ENCODE results near the gene TPD52L1. TPM values are rescaled to one million over a fixed set of nuclear protein-coding genes. Genes with fewer than 3 reads are reported as not detected.
A peak's percentile ranks its signal among the peaks of the same experiment; 100 is the strongest.
"Not testable (repeated sequence)": the region's sequence is repeated elsewhere in the genome, so short reads cannot be mapped to it uniquely, and the experiment has no call there.

The TPD52L1 gene
- polyA plus RNA-seq, 3 donors from 2014 or later: 2.2 to 5.2 (median 4.4) TPM

DNA sequence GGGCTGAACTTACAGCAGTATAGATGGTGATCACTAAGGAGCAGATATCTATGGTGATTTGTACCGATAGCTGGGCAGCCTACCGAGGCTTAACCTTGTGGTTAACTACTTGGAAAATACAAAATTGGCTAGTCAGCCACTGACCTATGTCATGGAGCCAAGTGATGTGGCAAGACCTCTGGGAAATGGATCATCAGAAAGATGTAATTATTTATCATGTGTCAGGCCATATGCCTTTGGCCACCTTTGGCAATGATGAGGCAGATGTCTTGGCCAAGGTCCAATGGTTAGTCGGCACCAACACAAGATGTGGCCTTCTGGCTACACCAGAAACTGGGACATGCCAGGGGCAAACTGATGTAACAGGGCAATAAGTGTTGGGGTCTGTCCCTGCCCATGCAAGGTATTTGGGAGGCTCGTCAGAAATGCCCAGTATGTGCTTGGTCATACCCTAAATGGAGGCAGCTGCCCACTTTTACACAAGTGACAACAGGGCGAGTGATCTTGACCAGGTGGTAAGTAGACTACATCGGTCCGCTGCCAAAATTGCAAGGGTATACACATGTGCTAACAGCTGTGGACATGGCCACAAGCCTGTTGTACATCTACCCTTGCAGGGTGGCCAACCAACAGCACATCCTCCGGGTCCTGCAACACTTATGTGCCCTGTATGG is 118.0 kb downstream of the TPD52L1 start:
- Mint-ChIP-seq H3K36me3 (peaks cover 11 to 34% (median 13%) of the 10 kb centered on the region in 3 donors), H3K4me3 (no peak overlapping the region), H3K27ac (no peak overlapping the region), H3K4me1 (peaks cover 46 to 49% of the 10 kb centered on the region in 2 donors), H3K27me3 (ENCODE audit: low read depth in 3 of 3) (peaks cover 0 to 4% (median 0%) of the 10 kb centered on the region in 3 donors), H3K9me3 (peaks cover 0 to 2% (median 0%) of the 10 kb centered on the region in 6 donors)
- no peak for DNase-seq

DNA sequence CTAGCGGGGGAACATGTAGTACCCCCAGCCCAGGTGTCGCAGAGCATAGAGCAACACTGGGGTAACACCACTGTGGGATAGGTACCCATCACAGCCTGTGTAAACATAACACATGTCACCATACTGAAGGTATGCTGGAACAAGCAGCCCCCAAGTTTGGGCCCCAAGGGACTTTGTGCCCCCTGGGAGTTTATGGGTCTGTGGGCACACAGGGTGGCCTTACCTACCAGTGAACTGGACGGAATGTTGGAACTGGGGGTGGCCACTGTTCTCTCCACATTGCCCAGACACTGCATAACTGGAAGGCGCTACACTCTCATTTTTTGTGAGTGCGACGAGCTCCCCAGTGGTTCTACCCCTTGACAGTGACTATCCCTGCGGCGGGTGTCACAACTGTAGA is 119.7 kb downstream of the TPD52L1 start:
- DNase-seq: no peak
- Mint-ChIP-seq H3K4me3 (no peak overlapping the region), H3K27me3 (ENCODE audit: low read depth in 3 of 3) (peaks cover 0 to 4% (median 0%) of the 10 kb centered on the region in 3 donors), H3K27ac (peak overlapping the region in 1 of 6 donors; percentile 1), H3K36me3 (peaks cover 11 to 39% (median 13%) of the 10 kb centered on the region in 3 donors), H3K4me1 (peaks cover 53 to 59% of the 10 kb centered on the region in 2 donors), H3K9me3 (peaks cover 0 to 2% (median 0%) of the 10 kb centered on the region in 6 donors)

DNA sequence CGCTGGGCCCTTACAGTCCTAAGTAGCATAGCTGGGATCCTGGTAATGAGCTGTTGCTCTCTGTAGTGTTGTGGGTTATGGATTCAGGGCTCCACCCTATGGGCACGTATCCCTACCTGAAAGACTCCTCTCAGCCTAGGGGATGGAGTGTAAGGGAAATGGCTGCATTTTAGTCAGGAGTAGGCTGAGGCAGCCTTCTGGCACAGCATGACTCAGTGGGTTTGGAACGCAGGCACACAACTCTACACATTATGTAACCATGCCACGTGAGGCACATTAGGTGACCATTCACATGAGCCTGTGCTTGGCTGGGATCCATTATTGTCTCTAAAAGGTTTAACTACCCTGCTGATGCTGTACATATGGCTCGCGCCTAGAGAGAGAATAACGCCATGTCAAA is 120.4 kb downstream of the TPD52L1 start:
- peaks cover 0 to under 1% (median 0%) of the 10 kb centered on the region in 3 donors for H3K27me3 Mint-ChIP-seq (ENCODE audit: low read depth in 3 of 3)
- no peak for DNase-seq
- peaks cover 56 to 63% of the 10 kb centered on the region in 2 donors for H3K4me1 Mint-ChIP-seq
- H3K9me3 Mint-ChIP-seq: peaks cover 0 to 2% (median 0%) of the 10 kb centered on the region in 6 donors
- H3K36me3 Mint-ChIP-seq: peaks cover 17 to 44% (median 19%) of the 10 kb centered on the region in 3 donors
- H3K4me3 Mint-ChIP-seq: no peak overlapping the region
- H3K27ac Mint-ChIP-seq: peak overlapping the region in 2 of 6 donors; percentile 31 to 34

DNA sequence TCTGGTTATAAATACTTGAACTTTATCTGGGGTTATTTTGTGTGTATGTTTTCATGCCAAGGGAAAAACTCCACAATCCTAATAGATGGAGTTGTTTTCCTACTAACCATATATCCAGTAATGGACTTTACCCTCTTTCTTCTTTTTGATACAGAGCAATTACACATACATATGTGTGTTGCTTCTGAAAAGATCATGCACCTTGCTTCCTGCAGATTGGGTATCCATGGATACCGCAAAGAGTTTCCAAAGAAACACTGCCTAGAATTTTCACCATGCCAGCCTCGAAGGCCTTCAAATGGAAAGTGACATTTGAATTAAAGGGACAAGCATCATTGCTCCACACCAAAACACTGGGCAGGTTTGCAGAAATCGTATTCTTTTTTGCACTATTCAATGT is 121.4 kb downstream of the TPD52L1 start:
- Mint-ChIP-seq H3K27ac (peak overlapping the region in 5 of 6 donors; percentile 2 to 79 (median 47)), H3K4me3 (peak overlapping the region in 1 of 5 donors; percentile 12)

GRCh38 chr6:125275779-125276178 is 122.2 kb downstream of the TPD52L1 start:
- Mint-ChIP-seq H3K9me3 (peaks cover 0 to 3% (median 0%) of the 10 kb centered on the region in 6 donors), H3K36me3 (peaks cover 29 to 59% (median 30%) of the 10 kb centered on the region in 3 donors), H3K27me3 (ENCODE audit: low read depth in 3 of 3) (no peaks in the 10 kb centered on the region), H3K4me3 (peak overlapping the region; percentile 64 to 82 (median 76)), H3K27ac (peak overlapping the region; percentile 79 to 93 (median 89)), H3K4me1 (peaks cover 58 to 68% of the 10 kb centered on the region in 2 donors)
- peak; percentile 36 to 49 (median 44) for DNase-seq

More for the DNA sequence above, 121.4 kb downstream of the TPD52L1 start:
- peaks cover 24 to 52% (median 25%) of the 10 kb centered on the region in 3 donors for H3K36me3 Mint-ChIP-seq
- DNase-seq: no peak
- H3K27me3 Mint-ChIP-seq (ENCODE audit: low read depth in 3 of 3): no peaks in the 10 kb centered on the region
- peaks cover 0 to 2% (median 0%) of the 10 kb centered on the region in 6 donors for H3K9me3 Mint-ChIP-seq
- peaks cover 54 to 63% of the 10 kb centered on the region in 2 donors for H3K4me1 Mint-ChIP-seq

GRCh38 chr6:125277838-125278237 is 124.3 kb downstream of the TPD52L1 start:
- H3K27ac Mint-ChIP-seq: peak overlapping the region in 5 of 6 donors; percentile 70 to 93 (median 89)
- peaks cover 39 to 61% (median 41%) of the 10 kb centered on the region in 3 donors for H3K36me3 Mint-ChIP-seq
- no peak for DNase-seq
- H3K4me1 Mint-ChIP-seq: peaks cover 73 to 88% of the 10 kb centered on the region in 2 donors
- peak overlapping the region in 1 of 5 donors; percentile 33 for H3K4me3 Mint-ChIP-seq
- peaks cover 0 to 2% (median 0%) of the 10 kb centered on the region in 3 donors for H3K27me3 Mint-ChIP-seq (ENCODE audit: low read depth in 3 of 3)
- peaks cover 0 to 4% (median 0%) of the 10 kb centered on the region in 6 donors for H3K9me3 Mint-ChIP-seq

DNA sequence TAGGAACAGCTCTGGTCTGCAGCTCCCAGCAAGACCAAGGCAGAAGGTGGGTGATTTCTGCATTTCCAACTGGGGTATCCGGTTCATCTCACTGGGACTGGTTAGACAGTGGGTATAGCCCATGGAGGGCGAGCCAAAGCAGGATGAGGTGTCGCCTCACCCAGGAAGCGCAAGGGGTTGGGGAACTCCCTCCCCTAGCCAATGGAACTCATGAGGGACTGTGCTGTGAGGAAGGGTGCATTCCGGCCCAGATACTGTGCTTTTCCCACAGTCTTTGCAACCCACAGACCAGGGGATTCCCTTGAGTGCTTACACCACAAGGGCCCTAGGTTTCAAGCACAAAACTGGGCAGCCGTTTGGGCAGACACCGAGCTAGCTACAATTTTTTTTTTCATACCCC is 126.4 kb downstream of the TPD52L1 start:
- Mint-ChIP-seq H3K27ac (peak overlapping the region; percentile 60 to 82 (median 67)), H3K9me3 (peaks cover 0 to 4% (median 0%) of the 10 kb centered on the region in 6 donors), H3K36me3 (peaks cover 41 to 71% (median 59%) of the 10 kb centered on the region in 3 donors), H3K4me3 (peak overlapping the region; percentile 30 to 49 (median 42)), H3K27me3 (ENCODE audit: low read depth in 3 of 3) (peaks cover 0 to 2% (median 0%) of the 10 kb centered on the region in 3 donors), H3K4me1 (peaks cover 84 to 99% of the 10 kb centered on the region in 2 donors)
- peak; percentile 22 to 39 (median 29) for DNase-seq

GRCh38 chr6:125280370-125281035 is 126.9 kb downstream of the TPD52L1 start:
- not testable (repeated sequence) for DNase-seq; H3K9me3 Mint-ChIP-seq; H3K27me3 Mint-ChIP-seq (ENCODE audit: low read depth in 3 of 3)
- H3K4me1 Mint-ChIP-seq: peaks cover 79 to 99% of the 10 kb centered on the region in 2 donors
- peak overlapping the region; percentile 13 to 82 (median 67) for H3K27ac Mint-ChIP-seq
- H3K36me3 Mint-ChIP-seq: peaks cover 44 to 74% (median 63%) of the 10 kb centered on the region in 3 donors
- peak overlapping the region in 3 of 5 donors; percentile 12 to 31 (median 30) for H3K4me3 Mint-ChIP-seq

GRCh38 chr6:125282470-125282869 is 128.9 kb downstream of the TPD52L1 start:
- peaks cover 58 to 85% (median 80%) of the 10 kb centered on the region in 3 donors for H3K36me3 Mint-ChIP-seq
- not testable (repeated sequence) for H3K9me3 Mint-ChIP-seq; H3K27me3 Mint-ChIP-seq (ENCODE audit: low read depth in 3 of 3); DNase-seq; H3K27ac Mint-ChIP-seq
- peaks cover 67 to 97% of the 10 kb centered on the region in 2 donors for H3K4me1 Mint-ChIP-seq
- peak overlapping the region in 2 of 5 donors; percentile 3 to 30 for H3K4me3 Mint-ChIP-seq

- DNase-seq: no peak
- Mint-ChIP-seq H3K9me3 (peaks cover 0 to 5% (median 0%) of the 10 kb centered on the region in 6 donors), H3K36me3 (peaks cover 59 to 81% (median 80%) of the 10 kb centered on the region in 3 donors), H3K27me3 (ENCODE audit: low read depth in 3 of 3) (peaks cover 0 to 2% (median 0%) of the 10 kb centered on the region in 3 donors), H3K4me1 (peaks cover 50 to 86% of the 10 kb centered on the region in 2 donors), H3K27ac (peak overlapping the region in 1 of 6 donors; percentile 2), H3K4me3 (no peak overlapping the region)
Observed at GRCh38 chr6:125285353-125285752, 131.8 kb downstream of the TPD52L1 start.

GRCh38 chr6:125285936-125286335 is 132.4 kb downstream of the TPD52L1 start:
- peak overlapping the region in 1 of 6 donors; percentile 15 for H3K27ac Mint-ChIP-seq
- H3K36me3 Mint-ChIP-seq: peaks cover 55 to 78% (median 77%) of the 10 kb centered on the region in 3 donors
- H3K4me1 Mint-ChIP-seq: peaks cover 44 to 80% of the 10 kb centered on the region in 2 donors
- H3K4me3 Mint-ChIP-seq: no peak overlapping the region
- H3K9me3 Mint-ChIP-seq: peaks cover 0 to 2% (median 0%) of the 10 kb centered on the region in 6 donors
- H3K27me3 Mint-ChIP-seq (ENCODE audit: low read depth in 3 of 3): peaks cover 0 to 2% (median 0%) of the 10 kb centered on the region in 3 donors
- DNase-seq: no peak

DNA sequence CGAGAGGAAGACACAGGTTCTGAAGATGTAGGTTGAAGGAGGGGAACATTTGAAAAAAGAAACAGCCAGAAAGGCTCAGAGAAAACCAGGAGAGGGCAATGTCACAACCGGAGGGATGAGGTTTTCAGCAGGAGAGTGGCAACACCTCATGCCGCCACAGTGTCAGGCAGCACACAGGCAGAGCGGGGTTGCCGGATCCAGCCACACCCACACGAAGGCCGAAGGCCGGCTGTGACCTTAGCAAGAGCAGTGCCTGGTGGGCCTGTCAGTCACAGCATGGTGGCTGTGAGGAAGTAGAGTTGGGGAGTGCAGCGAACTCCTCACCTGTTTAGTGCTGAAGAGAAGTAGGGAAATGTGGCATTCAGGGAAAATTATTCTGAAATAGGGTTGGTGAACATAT is 134.1 kb downstream of the TPD52L1 start:
- peak overlapping the region in 4 of 6 donors; percentile 8 to 73 (median 42) for H3K27ac Mint-ChIP-seq
- no peak overlapping the region for H3K4me3 Mint-ChIP-seq
- H3K27me3 Mint-ChIP-seq (ENCODE audit: low read depth in 3 of 3): no peaks in the 10 kb centered on the region
- DNase-seq: no peak
- H3K4me1 Mint-ChIP-seq: peaks cover 30 to 70% of the 10 kb centered on the region in 2 donors
- H3K36me3 Mint-ChIP-seq: peaks cover 47 to 77% (median 66%) of the 10 kb centered on the region in 3 donors
- peaks cover 0 to 2% (median 0%) of the 10 kb centered on the region in 6 donors for H3K9me3 Mint-ChIP-seq

DNA sequence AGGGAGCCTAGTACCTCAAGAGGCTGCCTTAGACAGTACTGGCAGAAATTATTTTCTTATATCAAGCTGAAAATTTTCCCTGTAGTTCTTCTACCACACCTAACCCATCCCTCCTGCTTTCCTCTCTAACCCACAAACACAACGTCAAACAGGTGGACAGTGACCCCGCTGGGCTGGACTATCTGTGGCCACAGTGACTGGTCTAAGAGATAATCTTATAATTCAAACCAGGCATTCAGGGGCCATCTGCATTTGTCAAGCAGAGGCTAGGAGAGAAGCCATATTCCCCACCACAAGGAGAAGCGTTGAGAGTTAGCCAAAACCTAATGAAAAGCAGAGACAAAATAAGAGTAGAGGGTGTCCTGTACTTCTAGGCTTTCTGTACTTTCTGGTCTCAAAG is 140.0 kb downstream of the TPD52L1 start:
- no peak for DNase-seq
- Mint-ChIP-seq H3K27ac (peak overlapping the region in 3 of 6 donors; percentile 61 to 75 (median 69)), H3K4me1 (peaks cover 34 to 72% of the 10 kb centered on the region in 2 donors), H3K36me3 (peaks cover 26 to 62% (median 27%) of the 10 kb centered on the region in 3 donors), H3K9me3 (no peaks in the 10 kb centered on the region), H3K27me3 (ENCODE audit: low read depth in 3 of 3) (no peaks in the 10 kb centered on the region), H3K4me3 (no peak overlapping the region)

Measured in immature natural killer cell (primary cell).